Psoas muscle (tissue), 8 donors: Measurements from ENCODE around the gene RB1. TPM values are rescaled to one million over a fixed set of nuclear protein-coding genes. Genes with fewer than 3 reads are reported as not detected.
A peak's percentile ranks its signal among the peaks of the same experiment; 100 is the strongest.

Experiments
- ATAC-seq, 4 donors: fragments of 200-7000 bp; cut with Tn5 transposase; one replicate each; pipeline ENCODE4 v1.9.1; 2020; ENCODE audit warnings: moderate library complexity in 3 of 4, mild to moderate bottlenecking in 2 of 4
- DNase-seq, 2 donors: peaks; one replicate each; pipeline ENCODE4 v3.0.0-alpha.2; 2020
- H3K27ac ChIP-seq: fragments of 200-600 bp; one replicate; pipeline ENCODE4 v1.8.0; 2022
- H3K27me3 ChIP-seq, 3 donors: fragments of 200-600 bp in 1 of 3; one replicate each; pipeline versions ENCODE4 v1.6.1 to v1.8.0; 2013 to 2022; ENCODE audit warnings: low read length in 2 of 3, mild to moderate bottlenecking in 2 of 3, moderate library complexity in 1 of 3; ENCODE audit not compliant: insufficient read depth in 3 of 3
- H3K36me3 ChIP-seq, 2 donors: fragments of 200-600 bp in 1 of 2; one replicate each; pipeline versions ENCODE4 v1.6.1 to v1.8.0; 2013 to 2022; ENCODE audit warnings: low read depth in 1 of 2, mild to moderate bottlenecking in 1 of 2, moderate library complexity in 1 of 2; ENCODE audit not compliant: insufficient read depth in 1 of 2
- H3K4me1 ChIP-seq: fragments of 200-600 bp; one replicate; pipeline ENCODE4 v1.8.0; 2022
- H3K4me3 ChIP-seq: fragments of 200-600 bp; one replicate; pipeline ENCODE4 v1.8.0; 2022; ENCODE audit warnings: mild to moderate bottlenecking
- H3K9me3 ChIP-seq: fragments of 200-600 bp; one replicate; pipeline ENCODE4 v1.8.0; 2022
- CTCF ChIP-seq: fragments of 200-600 bp; IDR thresholded peaks from one replicate; pipeline ENCODE4 v1.8.0; 2022; ENCODE audit warnings: antibody characterized with exemption
- WGBS, 3 donors: extraction: QIAGEN DNeasy Blood & Tissue Kit; methylation state at CpG; one replicate each; pipeline versions ENCODE4 v1.1.6 to v1.1.7; 2013; 5-methylcytosine and 5-hydroxymethylcytosine counted together
- intact Hi-C, 2 donors: fragments of 100-400 bp; cut with DNase I; formaldehyde crosslinking; loops; one replicate each; pipeline versions ENCODE4 v1.11.0 to v1.14.2; 2022
- polyA plus RNA-seq, 3 donors: library from polyadenylated mRNA; stranded (reverse); fragments of 200-250 nt; gene quantifications; one replicate each; pipeline ENCODE4 v1.2.3, GENCODE V29; 2013
- total RNA-seq, 4 donors: library from RNA; stranded (reverse); fragmentation: NEBNext Ultra II Directional in 2 of 4; extraction: Animal tissue kit (Norgen Biotek cat#: 25700) in 2 of 4; gene quantifications; one replicate each; pipeline versions ENCODE4 v1.2.1 to v1.2.4, GENCODE V29; 2021 to 2023
- donor health status: healthy with polysubstance abuse.
- donor health status: DM: no; HTN: no; CAD: no; lungs with moderate emphysema.
- donor health status: Bipolar disorder and iron deficiency.
- donor health status: healthy.
- donor health status: DM: yes; HTN: yes; CAD: no.
- donor health status: DM: no; HTN: no; CAD: no.
- donor health status: DM: no; HTN: no; CAD: no.
- donor health status: DM: yes; HTN: yes; CAD: no.

The RB1 gene
- total and polyA plus RNA-seq, 7 donors, result 16.6 to 35.6 (median 28.0) TPM

GRCh38 chr13:48492470-48493065, 189.0 kb downstream of the RB1 start:
- no peaks in the 10 kb centered on the region for H3K9me3 ChIP-seq
- ATAC-seq (peak; percentile 48 to 80 (median 70)), DNase-seq (peak; percentile 76 to 81)
- peak overlapping the region; percentile 68 for H3K27ac ChIP-seq
- no peak for TF ChIP-seq CTCF
- no peaks in the 10 kb centered on the region for H3K27me3 ChIP-seq
- H3K4me1 ChIP-seq, result peaks cover 3% of the 10 kb centered on the region
- peaks cover 3 to 27% of the 10 kb centered on the region in 2 donors for H3K36me3 ChIP-seq
- WGBS, 3 donors, result 24 to 36% (median 26%) methylated on average over 16 of the region's 16 CpGs
- H3K4me3 ChIP-seq, result peak overlapping the region; percentile 35
- intact Hi-C loops, result loop anchor here in 1 of 2 donors (10.0 kb wide), 1 partner anchor 168 kb away; no protein-coding TSS in a partner anchor

GRCh38 chr13:48493066-48493765, 189.7 kb downstream of the RB1 start:
- Histone ChIP-seq H3K27ac (peak overlapping the region; percentile 68), H3K4me1 (peaks cover 3% of the 10 kb centered on the region), H3K9me3 (no peaks in the 10 kb centered on the region), H3K36me3 (peaks cover 3 to 27% of the 10 kb centered on the region in 2 donors), H3K4me3 (peak overlapping the region; percentile 35), H3K27me3 (no peaks in the 10 kb centered on the region)
- 66 to 72% (median 71%) methylated on average over 4 of the region's 4 CpGs for WGBS, 3 donors
- TF ChIP-seq CTCF, result no peak
- intact Hi-C loops, result loop anchor here in 1 of 2 donors (10.0 kb wide), 1 partner anchor 168 kb away; no protein-coding TSS in a partner anchor
- peak in 2 of 4 donors; percentile 26 to 35 for ATAC-seq
- DNase-seq, result no peak

- no peak for DNase-seq
- intact Hi-C loops, result loop anchor here in 1 of 2 donors (10.0 kb wide), 1 partner anchor 169 kb away; no protein-coding TSS in a partner anchor
- no peak for TF ChIP-seq CTCF
- peak overlapping the region; percentile 3 for H3K27ac ChIP-seq
- no peak for ATAC-seq
- H3K27me3 ChIP-seq, result no peaks in the 10 kb centered on the region
- 66 to 69% (median 67%) methylated on average over 2 of the region's 2 CpGs for WGBS, 3 donors
- H3K4me3 ChIP-seq, result no peak overlapping the region
- no peaks in the 10 kb centered on the region for H3K9me3 ChIP-seq
- peaks cover 3 to 25% of the 10 kb centered on the region in 2 donors for H3K36me3 ChIP-seq
- H3K4me1 ChIP-seq, result peaks cover 3% of the 10 kb centered on the region
Measured at GRCh38 chr13:48493851-48494250, 190.3 kb downstream of the RB1 start.

- 64 to 87% (median 79%) methylated on average over 1 of the region's 1 CpG for WGBS, 3 donors
- Histone ChIP-seq H3K27ac (no peak overlapping the region), H3K4me3 (no peak overlapping the region), H3K9me3 (no peaks in the 10 kb centered on the region), H3K4me1 (peaks cover 3% of the 10 kb centered on the region), H3K27me3 (no peaks in the 10 kb centered on the region), H3K36me3 (peaks cover 3 to 15% of the 10 kb centered on the region in 2 donors)
- DNase-seq (no peak), ATAC-seq (no peak)
- intact Hi-C loops, result loop anchor here in 1 of 2 donors (10.0 kb wide), 1 partner anchor 170 kb away; no protein-coding TSS in a partner anchor
- no peak for TF ChIP-seq CTCF
Measured at GRCh38 chr13:48494874-48495273, 191.3 kb downstream of the RB1 start.
